Activated naive CD4-positive, alpha-beta T cell treated with anti-CD3 and anti-CD28 coated beads, Interleukin-2, amount 50 U/mL, for 72 hours (primary cell): ENCODE results near the gene SESTD1. TPM values are rescaled to one million over a fixed set of nuclear protein-coding genes. Genes with fewer than 3 reads are reported as not detected.
A peak's percentile ranks its signal among the peaks of the same experiment; 100 is the strongest.
"Not testable (repeated sequence)": the region's sequence is repeated elsewhere in the genome, so short reads cannot be mapped to it uniquely, and the experiment has no call there.

Experiments used
- ATAC-seq, 2 donors: fragments of 150-1000 bp; cut with Tn5 transposase; 2 replicates each; pipeline ENCODE4 v1.10.0; 2021; ENCODE audit warnings: mild to moderate bottlenecking in 2 of 2, moderate library complexity in 2 of 2
- DNase-seq, 2 donors: peaks; one replicate each; pipeline ENCODE4 v3.0.0; 2021 to 2022; ENCODE audit warnings: low spot score in 2 of 2
- H3K27ac Mint-ChIP-seq, 2 donors: one replicate each; pipeline ENCODE4 v1.8.0; 2022; ENCODE audit warnings: mild to moderate bottlenecking in 2 of 2, mixed read lengths in 2 of 2
- H3K36me3 Mint-ChIP-seq, 2 donors: one replicate each; pipeline ENCODE4 v1.8.0; 2022; ENCODE audit warnings: mixed read lengths in 2 of 2
- H3K9me3 Mint-ChIP-seq, 2 donors: one replicate each; pipeline ENCODE4 v1.8.0; 2022; ENCODE audit warnings: mixed read lengths in 2 of 2
- total RNA-seq, 2 donors: library from RNA; stranded (reverse); gene quantifications; one replicate each; pipeline ENCODE4 v1.2.3, GENCODE V29; 2022

SESTD1 gene
- total RNA-seq, 2 donors from 2014 or later, result 15.4 to 16.0 TPM

GRCh38 chr2:179124282-179124681 lies 140.3 kb downstream of the SESTD1 start:
- ATAC-seq (no peak), DNase-seq (no peak)
- Mint-ChIP-seq H3K36me3 (no peaks in the 10 kb centered on the region), H3K27ac (no peak overlapping the region), H3K9me3 (no peaks in the 10 kb centered on the region)

- ATAC-seq (no peak), DNase-seq (no peak)
- Mint-ChIP-seq H3K27ac (no peak overlapping the region), H3K9me3 (no peaks in the 10 kb centered on the region), H3K36me3 (no peaks in the 10 kb centered on the region)
Measured at GRCh38 chr2:179123272-179123662, 141.4 kb downstream of the SESTD1 start.

- ATAC-seq, result peak; percentile 82 to 88
- H3K27ac Mint-ChIP-seq, result peak overlapping the region; percentile 13 to 40
Measured at GRCh38 chr2:179107737-179108136, 156.9 kb downstream of the SESTD1 start.

DNA sequence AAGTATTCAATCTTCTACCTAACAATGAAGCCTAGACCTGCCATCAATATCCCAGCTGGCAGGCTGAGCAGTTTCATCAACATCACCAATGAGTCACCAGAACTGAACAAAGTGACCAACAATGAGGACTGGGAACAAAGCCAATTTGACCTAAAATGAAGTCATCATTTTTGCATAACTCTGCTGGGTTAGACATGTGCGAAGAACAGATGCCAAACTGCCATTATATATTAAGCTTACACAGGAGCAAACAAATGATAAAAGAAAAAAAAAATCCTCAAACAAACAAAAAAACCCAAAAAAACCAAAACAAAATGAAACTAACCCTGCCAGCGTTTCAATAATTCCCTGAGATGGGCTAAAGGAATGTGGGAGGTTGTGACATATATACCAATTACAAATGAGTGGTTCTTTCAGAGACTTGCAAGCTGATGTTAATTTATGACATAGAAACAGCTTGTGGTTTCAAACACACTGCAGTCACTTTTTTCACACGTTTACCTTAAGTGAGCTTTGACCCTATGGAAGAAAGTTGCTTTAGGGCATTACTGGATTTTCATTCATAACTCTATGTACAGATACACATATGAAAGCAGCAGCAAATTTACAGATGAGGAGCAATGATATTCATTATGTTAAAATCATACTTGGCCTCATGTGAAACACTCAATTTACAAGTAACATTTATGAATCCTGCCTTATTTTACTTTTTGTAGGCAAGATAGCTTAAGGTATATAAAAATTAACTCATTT lies 157.8 kb downstream of the SESTD1 start:
- DNase-seq (peak in 1 of 2 donors; percentile 17), ATAC-seq (peak; percentile 68 to 70)
- Mint-ChIP-seq H3K9me3 (no peaks in the 10 kb centered on the region), H3K36me3 (no peaks in the 10 kb centered on the region), H3K27ac (peak overlapping the region; percentile 13 to 73)

More at GRCh38 chr2:179107737-179108136, 156.9 kb downstream of the SESTD1 start:
- no peaks in the 10 kb centered on the region for H3K36me3 Mint-ChIP-seq
- H3K9me3 Mint-ChIP-seq, result no peaks in the 10 kb centered on the region
- no peak for DNase-seq

DNA sequence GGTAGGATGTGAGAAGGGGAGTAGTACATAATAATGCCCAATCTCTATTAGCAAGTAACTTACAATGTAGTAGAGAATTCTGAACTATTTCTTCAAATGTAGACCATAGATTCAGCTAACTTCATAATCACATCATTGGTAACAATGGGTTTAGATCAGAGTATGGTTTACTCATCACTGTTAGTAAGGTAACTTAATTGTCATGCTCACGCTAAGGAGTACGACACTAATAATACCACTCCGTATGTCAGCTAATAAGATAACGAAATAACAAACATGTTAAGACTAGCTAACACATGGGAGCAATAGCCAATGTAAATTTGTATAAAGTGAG lies 158.3 kb downstream of the SESTD1 start:
- DNase-seq, result no peak
- Mint-ChIP-seq H3K27ac (peak overlapping the region in 1 of 2 donors; percentile 13), H3K36me3 (no peaks in the 10 kb centered on the region), H3K9me3 (no peaks in the 10 kb centered on the region)
- no peak for ATAC-seq

DNA sequence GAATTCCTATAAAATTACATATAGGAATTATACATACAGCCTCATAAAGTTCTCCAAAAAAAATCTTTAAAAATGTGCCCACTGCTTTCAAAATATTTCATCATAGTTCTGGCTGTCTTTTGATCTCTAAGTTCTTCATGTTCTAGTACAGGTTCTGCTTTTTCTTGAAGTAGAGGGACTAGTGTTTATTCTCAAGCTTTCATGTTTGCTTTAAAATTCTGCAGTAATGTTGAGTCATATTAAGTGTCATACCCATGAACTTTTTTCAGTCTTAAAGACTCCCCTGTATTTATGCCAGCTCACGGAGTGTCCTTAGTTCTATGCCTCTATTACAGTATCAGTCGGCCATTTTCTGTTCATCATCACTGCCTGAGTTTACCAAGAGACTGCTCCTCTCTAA lies 159.9 kb downstream of the SESTD1 start:
- ATAC-seq, result no peak
- no peaks in the 10 kb centered on the region for H3K36me3 Mint-ChIP-seq
- H3K9me3 Mint-ChIP-seq, result no peaks in the 10 kb centered on the region
- no peak for DNase-seq
- H3K27ac Mint-ChIP-seq, result no peak overlapping the region

DNA sequence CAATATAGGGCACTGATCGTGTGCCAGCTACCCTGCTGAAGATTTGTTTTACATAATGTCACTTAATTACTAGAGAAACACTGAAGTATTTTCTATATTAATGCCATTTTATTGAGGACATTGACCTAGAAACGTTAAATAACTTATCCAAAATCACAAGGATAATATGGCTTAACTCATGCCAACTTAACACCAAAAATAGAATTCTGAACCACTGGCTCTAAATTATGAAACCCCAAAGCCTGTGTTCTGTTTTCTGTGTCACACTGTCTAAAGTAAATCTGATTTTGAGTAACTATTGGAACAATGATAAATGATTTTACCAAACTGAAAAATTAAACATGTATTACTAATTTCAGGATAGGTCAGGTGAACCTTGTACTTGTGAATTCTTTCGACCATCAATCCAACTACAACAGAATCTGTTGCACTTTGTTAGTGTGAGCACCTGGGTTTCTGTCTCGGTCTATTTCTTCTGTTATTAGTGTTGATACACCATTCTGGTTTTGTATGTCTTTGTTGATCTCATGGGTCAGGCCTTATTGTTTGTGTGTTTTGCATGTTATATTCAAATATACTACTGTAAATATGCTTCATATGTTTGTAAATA lies 166.4 kb downstream of the SESTD1 start:
- no peaks in the 10 kb centered on the region for H3K36me3 Mint-ChIP-seq
- H3K9me3 Mint-ChIP-seq, result peaks cover 0 to 4% of the 10 kb centered on the region in 2 donors
- peak in 1 of 2 donors; percentile 44 for ATAC-seq
- H3K27ac Mint-ChIP-seq, result no peak overlapping the region
- no peak for DNase-seq

DNA sequence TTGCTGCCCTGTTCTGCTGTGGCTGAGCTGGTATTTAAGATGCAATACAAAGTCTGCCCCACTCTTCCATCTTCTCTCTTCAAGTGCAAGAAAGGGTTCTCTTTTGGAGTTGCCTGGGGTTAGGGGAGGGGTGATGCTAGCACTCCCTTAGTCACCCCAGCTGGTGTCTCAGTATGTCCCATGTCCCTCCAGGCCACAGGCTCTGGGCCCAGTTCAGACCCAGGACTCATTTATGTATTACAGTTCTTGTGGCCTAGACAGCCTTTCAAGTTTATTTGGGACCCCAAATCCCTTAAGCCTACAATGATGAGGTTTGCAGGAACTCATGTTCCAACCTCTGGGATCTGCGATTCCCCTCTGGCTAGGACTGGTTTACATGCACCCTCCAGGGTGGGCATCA lies 167.5 kb downstream of the SESTD1 start:
- H3K36me3 Mint-ChIP-seq, result peaks cover 2 to 6% of the 10 kb centered on the region in 2 donors
- ATAC-seq (no peak), DNase-seq (no peak)
- no peak overlapping the region for H3K27ac Mint-ChIP-seq
- peaks cover under 1 to 4% of the 10 kb centered on the region in 2 donors for H3K9me3 Mint-ChIP-seq

- DNase-seq (no peak), ATAC-seq (peak; percentile 72 to 78)
- H3K36me3 Mint-ChIP-seq, result peaks cover 8 to 10% of the 10 kb centered on the region in 2 donors
- peak overlapping the region in 1 of 2 donors; percentile 70 for H3K27ac Mint-ChIP-seq
- peaks cover 4 to 5% of the 10 kb centered on the region in 2 donors for H3K9me3 Mint-ChIP-seq
Measured at GRCh38 chr2:179096090-179096489, 168.5 kb downstream of the SESTD1 start.

GRCh38 chr2:179092912-179093311 lies 171.7 kb downstream of the SESTD1 start:
- H3K27ac Mint-ChIP-seq, DNase-seq, ATAC-seq, H3K9me3 Mint-ChIP-seq: not testable (repeated sequence)
- H3K36me3 Mint-ChIP-seq, result peaks cover 17% of the 10 kb centered on the region in 2 donors

DNA sequence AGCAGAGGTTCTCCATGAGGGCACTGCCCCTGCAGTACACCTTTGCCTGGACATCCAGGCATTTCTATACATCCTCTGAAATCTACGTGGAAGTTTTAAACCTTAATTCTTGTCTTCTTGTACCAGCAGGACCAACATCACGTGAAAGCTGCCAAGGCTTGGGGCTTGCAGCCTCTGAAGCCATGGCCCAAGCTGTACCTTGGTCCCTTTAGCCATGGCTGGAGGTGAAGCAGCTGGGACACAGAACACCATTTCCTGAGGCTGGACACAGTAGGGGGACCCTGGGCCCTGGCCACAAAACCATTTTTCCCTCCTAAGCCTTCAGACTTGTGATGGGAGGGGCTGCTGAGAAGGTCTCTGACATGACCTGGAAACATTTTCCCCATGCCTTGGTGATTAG lies 181.9 kb downstream of the SESTD1 start:
- Mint-ChIP-seq H3K9me3 (peaks cover 12 to 21% of the 10 kb centered on the region in 2 donors), H3K27ac (no peak overlapping the region), H3K36me3 (peaks cover 13 to 18% of the 10 kb centered on the region in 2 donors)
- ATAC-seq (no peak), DNase-seq (no peak)

DNA sequence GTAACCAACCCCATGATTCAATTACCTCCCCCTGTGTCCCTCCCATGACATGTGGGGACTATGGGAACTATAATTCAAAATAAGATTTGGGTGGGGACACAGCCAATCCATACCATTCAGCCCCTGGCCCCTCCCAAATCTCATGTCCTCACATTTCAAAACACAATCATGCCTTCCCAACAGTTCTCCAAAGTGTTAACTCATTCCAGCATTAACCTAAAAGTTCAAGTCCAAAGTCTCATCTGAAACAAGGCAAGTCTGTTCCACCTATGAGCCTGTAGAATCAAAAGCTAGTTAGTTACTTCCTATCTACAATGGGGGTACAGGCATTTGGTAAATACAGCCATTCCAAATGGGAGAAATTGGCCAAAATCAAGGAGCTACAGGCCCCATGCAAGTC lies 182.7 kb downstream of the SESTD1 start:
- Mint-ChIP-seq H3K36me3 (peaks cover 19 to 26% of the 10 kb centered on the region in 2 donors), H3K27ac (no peak overlapping the region), H3K9me3 (peaks cover 17 to 27% of the 10 kb centered on the region in 2 donors)
- ATAC-seq (no peak), DNase-seq (no peak)

- H3K9me3 Mint-ChIP-seq, result peaks cover 15 to 27% of the 10 kb centered on the region in 2 donors
- no peak for DNase-seq
- H3K27ac Mint-ChIP-seq, result no peak overlapping the region
- peaks cover 12 to 25% of the 10 kb centered on the region in 2 donors for H3K36me3 Mint-ChIP-seq
- no peak for ATAC-seq
Measured at GRCh38 chr2:179072527-179072926, 192.1 kb downstream of the SESTD1 start.

GRCh38 chr2:179071810-179072355 lies 192.7 kb downstream of the SESTD1 start:
- no peak for ATAC-seq
- DNase-seq, result no peak
- Mint-ChIP-seq H3K27ac (no peak overlapping the region), H3K36me3 (peaks cover 6 to 18% of the 10 kb centered on the region in 2 donors), H3K9me3 (peaks cover 9 to 23% of the 10 kb centered on the region in 2 donors)

GRCh38 chr2:179070895-179071294 lies 193.7 kb downstream of the SESTD1 start:
- Mint-ChIP-seq H3K9me3 (peaks cover 6 to 18% of the 10 kb centered on the region in 2 donors), H3K36me3 (peaks cover 0 to 13% of the 10 kb centered on the region in 2 donors), H3K27ac (no peak overlapping the region)
- DNase-seq (no peak), ATAC-seq (no peak)

DNA sequence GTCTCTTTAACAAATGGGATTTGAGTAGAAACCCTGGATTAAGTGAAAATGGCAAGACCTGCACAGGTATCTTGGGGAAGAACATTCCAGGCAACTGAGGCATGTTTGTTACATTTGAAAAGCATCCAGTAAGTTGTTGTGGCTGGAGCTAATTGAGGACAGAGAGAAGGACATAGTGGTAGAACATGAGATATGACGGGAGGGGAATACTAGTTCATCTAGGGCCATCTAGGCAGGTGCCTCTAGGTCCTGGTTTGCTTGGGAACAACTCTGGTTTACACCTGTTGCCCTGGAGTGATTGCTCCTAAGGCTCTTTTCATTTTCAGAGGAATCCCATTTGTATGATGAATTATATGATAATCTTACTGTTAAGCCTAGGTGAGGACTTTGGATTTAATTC lies 194.9 kb downstream of the SESTD1 start:
- H3K36me3 Mint-ChIP-seq, result peaks cover 0 to 13% of the 10 kb centered on the region in 2 donors
- peaks cover 6 to 18% of the 10 kb centered on the region in 2 donors for H3K9me3 Mint-ChIP-seq
- no peak for ATAC-seq
- no peak overlapping the region for H3K27ac Mint-ChIP-seq
- no peak for DNase-seq

DNA sequence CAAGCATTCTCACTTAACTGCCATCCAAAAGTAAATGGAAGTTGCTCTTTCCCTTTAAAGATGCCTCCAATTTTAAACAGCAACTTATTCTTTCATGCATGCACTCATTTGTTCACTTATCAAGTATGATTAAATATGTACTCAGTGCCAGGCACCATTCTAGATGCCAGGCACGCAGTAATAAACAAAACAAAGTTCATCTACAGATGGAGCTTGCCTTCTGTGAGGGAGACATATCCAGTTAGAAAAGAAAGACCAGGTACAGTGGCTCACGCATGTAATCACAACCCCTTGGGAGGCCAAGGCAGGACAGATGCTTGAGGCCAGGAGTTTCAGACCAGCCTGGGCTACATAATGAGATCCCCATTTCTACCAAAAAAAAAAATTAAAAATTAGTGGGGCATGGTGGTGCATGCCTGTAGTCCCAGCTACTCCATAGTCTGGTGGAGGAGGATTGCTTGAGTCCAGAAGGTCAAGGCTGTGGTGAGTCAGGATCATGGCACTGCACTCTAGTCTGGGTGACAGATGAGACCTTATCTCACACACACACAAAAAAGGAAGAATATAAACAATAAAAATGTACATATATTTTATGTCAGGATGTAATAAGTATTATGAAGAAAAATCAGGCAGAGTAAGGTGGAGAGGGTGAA lies 195.5 kb downstream of the SESTD1 start:
- Mint-ChIP-seq H3K27ac (no peak overlapping the region), H3K36me3 (peaks cover 0 to 13% of the 10 kb centered on the region in 2 donors), H3K9me3 (peaks cover 6 to 18% of the 10 kb centered on the region in 2 donors)
- DNase-seq (no peak), ATAC-seq (no peak)
